Type B pancreatic cell (in vitro differentiated cells): Measurements from ENCODE around the gene HAPLN3. TPM values are rescaled to one million over a fixed set of nuclear protein-coding genes. Genes with fewer than 3 reads are reported as not detected.

ENCODE experiments used
- DNase-seq: peaks from one replicate; pipeline ENCODE4 v3.0.0; 2021; ENCODE audit warnings: mixed read lengths; ENCODE audit not compliant: unreplicated experiment; ENCODE audit errors: extremely low spot score
- H3K27ac Mint-ChIP-seq: 2 replicates; pipeline ENCODE4 v1.8.0; 2021; ENCODE audit warnings: mild to moderate bottlenecking, mixed read lengths
- H3K27me3 Mint-ChIP-seq: 2 replicates; pipeline ENCODE4 v1.8.0; 2021; ENCODE audit warnings: mixed read lengths
- H3K36me3 Mint-ChIP-seq: 2 replicates; pipeline ENCODE4 v1.8.0; 2021; ENCODE audit warnings: mixed read lengths
- H3K4me1 Mint-ChIP-seq: one replicate; pipeline ENCODE4 v1.8.0; 2021; ENCODE audit warnings: mixed read lengths; ENCODE audit not compliant: unreplicated experiment
- H3K4me3 Mint-ChIP-seq: 2 replicates; pipeline ENCODE4 v1.8.0; 2021; ENCODE audit warnings: mild to moderate bottlenecking, mixed read lengths
- H3K9me3 Mint-ChIP-seq: 2 replicates; pipeline ENCODE4 v1.8.0; 2021; ENCODE audit warnings: mixed read lengths
- total RNA-seq: library from RNA; stranded (reverse); gene quantifications from 2 replicates; pipeline ENCODE4 v1.2.1, GENCODE V29; 2021; ENCODE audit warnings: low replicate concordance
- TF ChIP-seq, protein P1 (sequence below): fragments of 200-600 bp; sonication (generic); conservative IDR thresholded peaks from 2 replicates; pipeline ENCODE4 v1.5.0; 2021; ENCODE audit warnings: antibody characterized with exemption, mild to moderate bottlenecking

The HAPLN3 gene
- total RNA-seq, 1 donor from 2014 or later = 10.4 TPM

DNA sequence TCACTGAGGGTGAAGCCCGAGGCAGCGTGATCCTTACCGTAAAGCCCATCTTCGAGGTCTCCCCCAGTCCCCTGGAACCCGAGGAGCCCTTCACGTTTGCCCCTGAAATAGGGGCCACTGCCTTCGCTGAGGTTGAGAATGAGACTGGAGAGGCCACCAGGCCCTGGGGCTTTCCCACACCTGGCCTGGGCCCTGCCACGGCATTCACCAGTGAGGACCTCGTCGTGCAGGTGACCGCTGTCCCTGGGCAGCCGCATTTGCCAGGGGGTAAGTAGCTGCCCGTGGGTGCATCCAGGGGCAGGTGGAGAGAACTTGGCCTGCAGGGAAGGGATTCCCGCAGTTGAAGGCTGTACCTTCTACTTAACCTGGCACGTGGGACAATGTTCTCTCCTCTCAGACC lies 49.7 kb downstream of the HAPLN3 start:
- H3K27ac Mint-ChIP-seq = no peak overlapping the region
- no peaks in the 10 kb centered on the region for H3K36me3 Mint-ChIP-seq
- H3K4me3 Mint-ChIP-seq = no peak overlapping the region
- TF ChIP-seq, protein P1, sequence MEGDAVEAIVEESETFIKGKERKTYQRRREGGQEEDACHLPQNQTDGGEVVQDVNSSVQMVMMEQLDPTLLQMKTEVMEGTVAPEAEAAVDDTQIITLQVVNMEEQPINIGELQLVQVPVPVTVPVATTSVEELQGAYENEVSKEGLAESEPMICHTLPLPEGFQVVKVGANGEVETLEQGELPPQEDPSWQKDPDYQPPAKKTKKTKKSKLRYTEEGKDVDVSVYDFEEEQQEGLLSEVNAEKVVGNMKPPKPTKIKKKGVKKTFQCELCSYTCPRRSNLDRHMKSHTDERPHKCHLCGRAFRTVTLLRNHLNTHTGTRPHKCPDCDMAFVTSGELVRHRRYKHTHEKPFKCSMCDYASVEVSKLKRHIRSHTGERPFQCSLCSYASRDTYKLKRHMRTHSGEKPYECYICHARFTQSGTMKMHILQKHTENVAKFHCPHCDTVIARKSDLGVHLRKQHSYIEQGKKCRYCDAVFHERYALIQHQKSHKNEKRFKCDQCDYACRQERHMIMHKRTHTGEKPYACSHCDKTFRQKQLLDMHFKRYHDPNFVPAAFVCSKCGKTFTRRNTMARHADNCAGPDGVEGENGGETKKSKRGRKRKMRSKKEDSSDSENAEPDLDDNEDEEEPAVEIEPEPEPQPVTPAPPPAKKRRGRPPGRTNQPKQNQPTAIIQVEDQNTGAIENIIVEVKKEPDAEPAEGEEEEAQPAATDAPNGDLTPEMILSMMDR = no peak
- H3K27me3 Mint-ChIP-seq = peaks cover 3% of the 10 kb centered on the region
- H3K9me3 Mint-ChIP-seq = no peaks in the 10 kb centered on the region
- peaks cover 11% of the 10 kb centered on the region for H3K4me1 Mint-ChIP-seq
- DNase-seq = no peak

DNA sequence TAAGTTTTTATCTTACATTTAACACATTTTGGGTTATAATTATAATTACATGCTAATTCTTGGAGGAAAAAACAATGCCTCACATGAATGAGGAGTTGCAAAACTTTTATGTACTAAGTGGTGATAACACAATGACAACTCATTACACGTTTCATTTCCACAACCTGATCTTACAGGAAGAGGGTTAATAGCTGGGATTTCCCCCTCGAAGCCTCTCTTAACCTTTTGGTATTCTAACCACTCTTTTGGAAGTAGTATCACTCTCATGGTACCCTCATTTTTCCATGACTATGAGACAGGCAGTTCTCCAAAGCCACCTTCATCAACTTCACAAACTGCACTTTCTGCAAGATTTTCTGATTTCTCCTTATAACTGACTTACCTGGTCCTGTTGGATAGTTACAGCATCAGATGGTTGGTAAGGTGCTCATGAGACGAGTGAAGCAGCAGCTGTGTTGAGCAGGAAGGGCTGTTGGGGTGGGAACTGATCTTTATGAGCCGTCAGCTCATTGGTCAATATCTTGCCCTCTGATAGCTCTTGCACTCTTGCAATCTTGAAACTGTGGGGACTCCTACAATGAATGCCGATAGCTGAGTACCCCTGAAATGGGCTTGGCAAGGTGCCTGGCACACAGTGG lies 50.5 kb downstream of the HAPLN3 start:
- Mint-ChIP-seq H3K36me3 (no peaks in the 10 kb centered on the region), H3K4me1 (peaks cover 10% of the 10 kb centered on the region), H3K4me3 (no peak overlapping the region), H3K9me3 (no peaks in the 10 kb centered on the region), H3K27me3 (peaks cover 3% of the 10 kb centered on the region), H3K27ac (no peak overlapping the region)
- TF ChIP-seq, protein P1 = no peak
- DNase-seq = no peak

DNA sequence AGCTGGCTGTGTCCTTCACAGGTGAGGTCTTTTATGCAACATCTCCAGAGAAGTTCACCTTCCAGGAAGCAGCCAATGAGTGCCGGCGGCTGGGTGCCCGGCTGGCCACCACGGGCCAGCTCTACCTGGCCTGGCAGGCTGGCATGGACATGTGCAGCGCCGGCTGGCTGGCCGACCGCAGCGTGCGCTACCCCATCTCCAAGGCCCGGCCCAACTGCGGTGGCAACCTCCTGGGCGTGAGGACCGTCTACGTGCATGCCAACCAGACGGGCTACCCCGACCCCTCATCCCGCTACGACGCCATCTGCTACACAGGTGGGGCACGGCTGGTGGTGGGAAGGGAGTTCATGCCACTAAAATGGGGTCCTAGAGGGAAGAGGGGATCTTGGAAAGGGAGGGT lies 52.0 kb downstream of the HAPLN3 start:
- TF ChIP-seq, protein P1 = no peak
- H3K36me3 Mint-ChIP-seq = no peaks in the 10 kb centered on the region
- H3K9me3 Mint-ChIP-seq = no peaks in the 10 kb centered on the region

DNA sequence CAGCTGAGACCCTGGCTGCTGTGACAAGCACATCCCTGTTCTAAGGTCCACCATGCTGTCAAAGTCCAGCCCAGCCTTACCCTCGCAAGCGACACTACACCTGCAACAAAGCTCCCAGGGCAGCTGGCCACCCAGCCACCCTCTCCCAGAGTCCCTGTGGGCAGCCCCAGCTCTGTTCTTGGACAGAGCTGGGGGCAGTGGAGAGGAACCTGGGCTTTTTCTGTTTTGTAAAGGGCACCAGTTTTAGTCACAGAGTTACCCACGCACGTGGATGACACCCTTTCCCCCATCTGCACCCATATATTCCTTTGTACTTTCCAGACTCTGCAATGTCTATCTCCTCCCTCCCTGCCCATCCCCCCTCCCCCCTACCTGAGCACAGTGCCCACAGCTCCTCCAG lies 53.2 kb downstream of the HAPLN3 start:
- no peaks in the 10 kb centered on the region for H3K36me3 Mint-ChIP-seq
- H3K9me3 Mint-ChIP-seq = no peaks in the 10 kb centered on the region
- TF ChIP-seq, protein P1 = no peak
- no peak overlapping the region for H3K4me3 Mint-ChIP-seq
- peaks cover 3% of the 10 kb centered on the region for H3K27me3 Mint-ChIP-seq
- no peak overlapping the region for H3K27ac Mint-ChIP-seq
- H3K4me1 Mint-ChIP-seq = no peaks in the 10 kb centered on the region
- no peak for DNase-seq

More for the DNA sequence above, 52.0 kb downstream of the HAPLN3 start:
- H3K4me1 Mint-ChIP-seq = peaks cover 5% of the 10 kb centered on the region
- DNase-seq = no peak
- no peak overlapping the region for H3K27ac Mint-ChIP-seq
- peaks cover 3% of the 10 kb centered on the region for H3K27me3 Mint-ChIP-seq
- no peak overlapping the region for H3K4me3 Mint-ChIP-seq

DNA sequence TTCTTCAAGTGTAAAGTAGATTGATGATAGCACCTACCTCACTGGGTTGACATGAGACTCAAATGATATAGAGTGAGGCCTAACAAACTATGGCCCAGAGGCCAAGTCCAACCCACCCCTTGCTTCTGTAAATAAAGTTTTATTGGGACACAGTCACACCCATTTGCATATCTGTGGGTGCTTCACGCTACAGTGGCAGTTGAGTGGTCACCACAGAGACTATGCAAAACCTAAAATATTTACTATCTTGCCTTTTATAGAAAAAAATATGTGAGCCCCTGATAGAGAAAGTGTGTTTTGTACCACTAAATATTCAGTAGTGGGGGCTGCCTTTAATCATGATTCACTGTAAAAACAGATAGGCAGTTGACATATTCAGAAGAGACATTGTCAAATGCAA lies 54.1 kb downstream of the HAPLN3 start:
- Mint-ChIP-seq H3K4me1 (no peaks in the 10 kb centered on the region), H3K4me3 (no peak overlapping the region), H3K36me3 (no peaks in the 10 kb centered on the region), H3K9me3 (no peaks in the 10 kb centered on the region), H3K27me3 (peaks cover 3% of the 10 kb centered on the region), H3K27ac (no peak overlapping the region)
- no peak for DNase-seq
- TF ChIP-seq, protein P1 = no peak
